ENCODE results near the gene METTL2A. TPM values are rescaled to one million over a fixed set of nuclear protein-coding genes. Genes with fewer than 3 reads are reported as not detected.
"Not testable (repeated sequence)": the region's sequence is repeated elsewhere in the genome, so short reads cannot be mapped to it uniquely, and the experiment has no call there.

The METTL2A gene
- total RNA-seq (2014; rRNA removed) (28.0 and 38.7 TPM in 2 replicates), Bru-seq, nascent RNA (percentile 86 among the genes with signal in this experiment), BruChase-seq, experiment 1, labeled RNA remaining after a 6-hour chase (percentile 86 among the genes with signal in this experiment), BruChase-seq, experiment 2, labeled RNA remaining after a 2-hour chase (percentile 84 among the genes with signal in this experiment)
- long read RNA-seq, transcript METTL2A-202 (8 exons, 1,556 nt) = minor isoform, 30 of 87 reads
- long read RNA-seq, transcript METTL2A-201 (9 exons, 2,537 nt) = major isoform, 43 of 87 reads
- long read RNA-seq, partial matches to known transcripts = 2 of 87 reads
- long read RNA-seq, other reads (novel, unspliced or antisense) = 12 of 87 reads

DNA sequence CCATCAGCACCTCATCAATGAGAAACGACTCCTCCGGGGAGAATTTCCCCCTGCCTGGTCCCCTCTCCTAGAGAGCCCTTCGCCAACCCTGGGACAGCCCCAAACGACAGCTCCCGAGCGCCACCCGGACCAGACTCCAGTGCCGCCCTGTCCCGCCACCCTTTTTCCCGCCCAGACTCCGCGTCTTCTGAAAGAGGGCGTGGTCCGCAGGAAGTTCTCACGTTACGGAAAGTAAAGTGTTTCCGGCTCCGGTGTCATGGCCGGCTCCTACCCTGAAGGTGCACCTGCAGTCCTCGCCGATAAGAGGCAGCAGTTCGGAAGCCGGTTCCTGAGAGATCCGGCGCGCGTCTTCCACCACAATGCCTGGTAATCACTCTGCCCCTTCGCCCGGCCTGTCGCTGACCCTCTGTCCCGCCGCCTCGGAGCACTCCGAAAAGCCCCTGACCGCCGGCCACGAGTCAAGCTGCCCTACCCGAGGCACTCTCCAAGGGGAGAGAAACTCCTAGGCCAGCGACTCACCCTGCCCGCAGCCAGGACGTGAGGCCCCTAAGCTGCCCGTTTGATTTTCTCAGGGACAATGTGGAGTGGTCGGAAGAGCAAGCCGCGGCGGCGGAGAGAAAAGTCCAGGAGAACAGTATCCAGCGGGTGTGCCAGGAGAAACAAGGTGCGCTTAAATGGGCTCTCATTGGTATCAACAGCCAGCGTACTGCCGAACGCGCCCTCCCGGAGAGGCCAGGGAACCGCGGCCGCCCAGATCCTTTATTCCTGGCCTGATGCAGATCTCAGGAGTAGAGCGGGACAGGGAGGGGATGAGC lies at the start of gene METTL2A:
TSS of gene METTL2A (plus strand) at position 251 of the 815 bp plus-strand sequence. CDS start at position 257, 6 bp downstream.
- H3K9me2 ChIP-seq (replicated peaks; ENCODE audit: low read length); H3K36me3 ChIP-seq (ENCODE audit: low read depth, low read length); CTCF ChIA-PET; H3K9me3 ChIP-seq (ENCODE audit: low read length); H3F3A ChIP-seq (ENCODE audit: low read length, unreplicated experiment); H3K4me1 ChIP-seq (ENCODE audit: insufficient read depth, low read length); POLR2A ChIA-PET (ENCODE audit: unreplicated experiment); H4K20me1 ChIP-seq (ENCODE audit: low read length); H3K27me3 ChIP-seq (ENCODE audit: low read length): not testable (repeated sequence)
- TF ChIP-seq, protein P1, sequence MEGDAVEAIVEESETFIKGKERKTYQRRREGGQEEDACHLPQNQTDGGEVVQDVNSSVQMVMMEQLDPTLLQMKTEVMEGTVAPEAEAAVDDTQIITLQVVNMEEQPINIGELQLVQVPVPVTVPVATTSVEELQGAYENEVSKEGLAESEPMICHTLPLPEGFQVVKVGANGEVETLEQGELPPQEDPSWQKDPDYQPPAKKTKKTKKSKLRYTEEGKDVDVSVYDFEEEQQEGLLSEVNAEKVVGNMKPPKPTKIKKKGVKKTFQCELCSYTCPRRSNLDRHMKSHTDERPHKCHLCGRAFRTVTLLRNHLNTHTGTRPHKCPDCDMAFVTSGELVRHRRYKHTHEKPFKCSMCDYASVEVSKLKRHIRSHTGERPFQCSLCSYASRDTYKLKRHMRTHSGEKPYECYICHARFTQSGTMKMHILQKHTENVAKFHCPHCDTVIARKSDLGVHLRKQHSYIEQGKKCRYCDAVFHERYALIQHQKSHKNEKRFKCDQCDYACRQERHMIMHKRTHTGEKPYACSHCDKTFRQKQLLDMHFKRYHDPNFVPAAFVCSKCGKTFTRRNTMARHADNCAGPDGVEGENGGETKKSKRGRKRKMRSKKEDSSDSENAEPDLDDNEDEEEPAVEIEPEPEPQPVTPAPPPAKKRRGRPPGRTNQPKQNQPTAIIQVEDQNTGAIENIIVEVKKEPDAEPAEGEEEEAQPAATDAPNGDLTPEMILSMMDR (conservative IDR thresholded peaks at IDR 0.05; ENCODE audit: low read depth, low read length) = 0 out of 2 replicates have a peak, but pooled peaks have one; percentile 32
- peak; percentile 94 for ATAC-seq
- Histone ChIP-seq H3K27ac (ENCODE audit: low read length) (peak within 1 kb of the TSS; percentile 36), H3K79me2 (ENCODE audit: low read length) (peaks cover 36% of the 10 kb centered on the region), H2AFZ (ENCODE audit: low read length) (peak within 1 kb of the TSS; percentile 90), H3K4me3 (ENCODE audit: low read length) (peak within 1 kb of the TSS; percentile 86), H3K4me2 (ENCODE audit: low read length) (peak within 1 kb of the TSS; percentile 97), H3K9ac (ENCODE audit: low read length) (peak within 1 kb of the TSS; percentile 88)
- intact Hi-C loops (cut with micrococcal nuclease) = loop anchor here (5.0 kb wide), 1 partner anchor 48 kb away; no protein-coding TSS in a partner anchor
- peak; percentile 97 for DNase-seq
- TSS peak; percentile 74 for BruUV-seq (replicated peaks)

GRCh38 chr17:62380253-62380652 lies 43.4 kb upstream of the METTL2A start, which contains the start of gene EFCAB3:
Gene EFCAB3, plus strand, starts transcription at chr17:62380553. Its CDS starts 2,427 bp downstream, at chr17:62382980.
- ChIA-PET POLR2A (ENCODE audit: unreplicated experiment) (no interaction called here), CTCF (no interaction called here)
- Histone ChIP-seq H3K9ac (ENCODE audit: low read length) (no peak within 1 kb of the TSS), H3K27me3 (ENCODE audit: low read length) (peaks cover 89% of the 10 kb centered on the region), H3K36me3 (ENCODE audit: low read depth, low read length) (no peaks in the 10 kb centered on the region), H2AFZ (ENCODE audit: low read length) (no peak within 1 kb of the TSS), H3K4me1 (ENCODE audit: insufficient read depth, low read length) (no peaks in the 10 kb centered on the region), H3K9me3 (ENCODE audit: low read length) (no peaks in the 10 kb centered on the region), H3F3A (ENCODE audit: low read length, unreplicated experiment) (no peaks in the 10 kb centered on the region), H3K27ac (ENCODE audit: low read length) (no peak within 1 kb of the TSS), H3K4me3 (ENCODE audit: low read length) (no peak within 1 kb of the TSS), H3K79me2 (ENCODE audit: low read length) (no peaks in the 10 kb centered on the region), H3K4me2 (ENCODE audit: low read length) (no peak within 1 kb of the TSS), H4K20me1 (ENCODE audit: low read length) (no peaks in the 10 kb centered on the region), H3K9me2 (replicated peaks; ENCODE audit: low read length) (no peaks in the 10 kb centered on the region)
- no TSS peak for BruUV-seq (replicated peaks)
- intact Hi-C loops (cut with micrococcal nuclease) = no loop called here
- DNase-seq = no peak
- TF ChIP-seq EZH2phosphoT487 (IDR thresholded peaks at IDR 0.05; ENCODE audit: borderline replicate concordance, low read length) (no peak), EZH2 (IDR thresholded peaks at IDR 0.05; ENCODE audit: low read length, unreplicated experiment) (no peak)
- TF ChIP-seq, protein P1 (conservative IDR thresholded peaks at IDR 0.05; ENCODE audit: low read depth, low read length) = no peak
- no peak for ATAC-seq
